ENCODE measurements around the gene TNC.

TNC gene

DNA sequence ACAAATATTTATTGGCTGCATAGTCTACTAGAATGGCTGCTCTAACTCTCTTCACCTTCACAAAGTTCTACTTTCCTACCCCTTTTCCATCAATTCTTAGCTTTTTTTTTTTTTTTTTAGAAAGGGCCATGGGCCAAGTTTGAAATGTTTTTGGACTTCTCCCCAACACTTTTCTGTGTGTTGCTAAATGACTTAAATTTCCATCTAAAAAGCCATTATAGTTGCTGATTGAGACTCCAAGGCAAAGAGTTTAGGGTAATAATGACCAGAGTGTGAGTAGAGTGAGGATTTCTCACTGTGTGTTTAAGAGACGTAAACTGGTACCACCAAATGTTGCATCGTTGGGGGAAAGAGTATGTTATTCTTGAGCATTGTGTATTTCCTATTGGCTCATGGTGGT lies 24.4 kb downstream of the TNC start:
- no peak for DNase-seq

DNA sequence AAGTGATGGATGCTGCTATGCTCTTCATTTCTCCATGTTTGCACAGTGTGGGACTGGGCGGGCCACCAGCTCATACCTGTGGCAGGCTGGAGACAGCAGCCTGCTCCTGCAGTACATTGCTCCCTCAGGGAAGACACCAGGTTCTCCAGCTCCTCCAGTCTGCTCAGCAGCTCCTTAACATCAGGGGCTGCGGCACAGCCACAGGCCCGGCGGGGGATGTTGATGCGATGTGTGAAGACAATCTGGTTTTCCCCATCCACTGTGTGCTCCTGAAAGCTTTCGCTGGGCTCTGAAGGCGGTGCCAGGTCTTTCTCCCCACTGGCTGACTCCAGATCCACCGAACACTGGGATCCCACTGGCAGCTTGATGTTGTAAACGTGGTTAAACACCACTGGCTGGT lies 27.5 kb downstream of the TNC start:
- no peak for DNase-seq

DNA sequence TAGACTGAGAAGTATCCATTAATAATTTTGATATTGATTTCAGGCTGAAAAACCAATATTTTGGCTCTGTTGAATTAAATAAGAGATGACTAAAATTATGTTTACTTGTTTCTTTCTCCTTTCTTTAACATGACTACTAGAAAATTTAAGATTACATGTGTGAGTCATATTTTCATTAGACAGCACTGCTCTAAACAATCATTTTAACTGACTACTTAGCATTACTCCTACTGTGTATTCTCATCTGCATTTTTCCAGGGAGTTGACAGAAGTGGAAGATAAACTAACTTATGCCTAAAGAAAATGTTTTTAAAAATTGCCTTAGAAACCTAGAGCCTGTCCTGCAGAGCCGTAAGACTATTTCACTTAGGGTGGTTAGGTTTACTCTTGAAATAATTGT lies 29.1 kb downstream of the TNC start:
- no peak for DNase-seq

DNA sequence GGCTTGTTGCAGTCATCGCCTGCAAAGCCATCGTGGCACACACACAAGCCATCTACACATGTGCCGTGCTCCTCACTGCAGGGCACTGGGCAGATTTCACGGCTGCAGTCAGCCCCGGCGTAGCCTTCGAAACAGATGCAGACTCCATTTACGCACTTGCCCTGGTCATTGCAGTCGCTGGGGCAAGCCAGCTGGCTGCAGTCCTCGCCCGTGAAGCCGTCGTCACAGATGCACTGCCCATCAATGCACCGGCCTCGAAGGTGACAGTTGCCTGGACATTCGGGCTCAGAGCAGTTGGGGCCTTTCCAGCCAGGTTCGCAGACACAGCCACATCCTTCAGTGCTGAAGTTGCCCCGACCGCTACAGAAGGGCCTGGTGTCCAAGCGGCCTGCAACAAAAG lies 31.1 kb downstream of the TNC start:
- no peak for DNase-seq

DNA sequence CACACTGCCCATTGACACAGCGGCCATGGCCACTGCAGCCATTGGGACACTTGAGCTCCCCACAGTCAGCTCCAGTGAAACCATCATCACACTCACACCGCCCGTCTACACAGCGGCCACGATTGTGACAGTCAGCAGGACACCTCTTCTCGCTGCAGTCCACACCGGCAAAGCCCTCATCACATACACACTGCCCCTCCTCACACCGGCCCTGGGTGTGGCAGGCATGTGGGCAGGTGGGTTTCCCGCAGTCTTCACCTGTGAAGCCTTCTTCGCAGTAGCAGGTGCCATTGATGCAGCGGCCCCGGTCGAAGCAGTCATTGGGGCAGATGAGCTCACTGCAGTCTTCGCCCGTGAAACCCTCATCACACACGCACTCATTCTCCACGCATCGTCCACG lies 31.5 kb downstream of the TNC start:
- no peak for DNase-seq

DNA sequence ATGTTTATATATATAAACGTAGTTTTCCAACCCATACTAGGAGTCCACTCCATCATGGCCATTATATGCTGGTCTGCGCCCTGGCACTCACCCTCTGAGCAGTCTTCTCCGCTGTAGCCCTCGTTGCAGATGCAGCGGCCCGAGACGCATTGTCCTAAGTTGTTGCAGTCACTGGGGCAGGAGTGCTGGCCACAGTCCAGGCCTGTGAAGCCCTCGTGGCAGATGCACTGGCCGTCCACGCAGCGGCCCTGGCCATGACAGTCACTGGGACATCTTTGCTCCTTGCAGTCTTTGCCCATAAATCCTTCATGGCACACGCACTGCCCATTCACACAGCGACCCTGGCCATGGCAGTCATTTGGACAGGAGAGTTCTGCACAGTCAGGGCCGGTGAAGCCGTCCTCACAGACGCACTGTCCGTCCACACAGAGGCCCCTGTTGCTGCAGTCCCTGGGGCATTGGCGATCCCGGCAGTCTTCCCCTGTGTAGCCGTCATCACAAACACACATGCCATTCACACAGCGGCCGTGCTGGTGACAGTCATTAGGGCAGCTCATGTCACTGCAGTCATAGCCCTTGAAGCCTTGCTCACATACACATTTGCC lies 32.1 kb downstream of the TNC start:
- no peak for DNase-seq

DNA sequence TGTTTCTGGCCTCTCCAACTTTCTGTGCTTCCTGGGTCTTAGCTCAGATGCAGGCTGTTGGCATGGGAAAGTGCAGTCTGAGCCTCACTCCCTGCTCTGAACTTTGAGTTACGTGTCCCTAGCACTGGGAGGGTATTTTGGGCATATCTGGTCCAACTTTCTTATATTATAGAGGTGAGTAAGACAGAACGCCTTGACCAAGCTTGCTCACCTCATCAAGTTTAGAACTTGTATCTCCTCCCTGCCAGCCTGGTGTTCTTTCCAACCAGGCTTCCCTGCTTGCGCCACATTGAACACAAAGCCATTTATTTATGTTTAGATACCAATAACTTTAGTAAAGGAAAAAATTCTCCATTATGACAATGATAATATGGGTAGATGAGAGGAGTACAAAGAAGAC lies 33.2 kb downstream of the TNC start:
- DNase-seq = no peak

DNA sequence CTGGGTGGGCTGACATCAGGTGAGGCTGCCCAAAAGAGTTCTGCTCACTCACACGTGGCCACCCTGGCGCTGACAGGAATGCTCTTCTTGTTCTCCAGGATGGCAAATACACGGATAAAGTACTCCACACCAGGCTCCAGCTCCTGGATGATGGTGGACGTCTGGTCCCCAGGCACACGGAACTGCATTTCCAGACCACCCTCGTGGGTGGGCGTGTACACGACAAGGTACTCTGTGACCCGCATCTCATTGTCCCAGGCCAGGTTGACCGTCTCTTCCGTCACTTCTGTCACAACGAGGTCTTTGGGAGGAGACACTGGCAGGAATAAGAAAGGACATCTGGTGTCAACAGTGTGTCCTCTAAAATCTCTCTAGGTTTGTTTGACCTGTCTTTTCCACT lies 33.8 kb downstream of the TNC start:
- no peak for DNase-seq

DNA sequence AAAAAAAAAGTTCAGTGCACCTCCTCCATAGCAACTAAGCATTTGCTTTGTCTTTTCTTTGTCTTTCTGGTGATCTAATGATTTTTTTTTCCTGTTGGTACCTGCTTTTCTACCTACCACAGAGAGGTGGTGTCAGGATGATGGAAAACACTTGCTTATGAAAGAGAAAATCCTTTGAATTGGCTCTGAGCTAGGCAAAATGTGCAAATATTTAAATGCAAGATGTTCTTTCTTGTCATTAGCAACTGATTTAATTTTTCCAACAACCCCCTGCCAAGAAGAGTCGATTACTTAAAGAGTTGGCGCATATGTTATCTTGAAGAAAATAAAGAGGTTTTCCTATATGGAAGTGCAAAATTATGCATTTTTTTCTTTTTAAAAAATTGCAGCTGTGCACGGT lies 37.7 kb downstream of the TNC start:
- DNase-seq = no peak

DNA sequence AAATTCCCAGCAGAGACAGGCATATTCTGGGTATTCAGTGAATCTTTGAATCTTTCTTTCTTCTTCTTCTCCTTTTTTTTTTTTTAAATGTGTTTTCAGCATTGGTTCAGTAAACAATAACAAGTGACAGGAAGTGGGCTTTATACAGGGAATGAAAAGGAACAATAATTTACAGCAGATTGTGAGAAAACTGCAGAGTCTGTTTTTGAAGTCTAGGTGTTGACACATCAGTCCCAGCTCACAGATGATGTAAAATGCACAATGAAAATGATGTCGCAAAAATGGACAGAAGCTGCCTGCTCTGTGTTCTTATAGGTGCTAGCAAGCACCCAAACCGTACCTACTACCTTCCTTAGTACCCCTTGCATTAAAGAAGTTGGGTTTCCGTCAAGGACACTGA lies 38.8 kb downstream of the TNC start:
- DNase-seq = no peak

DNA sequence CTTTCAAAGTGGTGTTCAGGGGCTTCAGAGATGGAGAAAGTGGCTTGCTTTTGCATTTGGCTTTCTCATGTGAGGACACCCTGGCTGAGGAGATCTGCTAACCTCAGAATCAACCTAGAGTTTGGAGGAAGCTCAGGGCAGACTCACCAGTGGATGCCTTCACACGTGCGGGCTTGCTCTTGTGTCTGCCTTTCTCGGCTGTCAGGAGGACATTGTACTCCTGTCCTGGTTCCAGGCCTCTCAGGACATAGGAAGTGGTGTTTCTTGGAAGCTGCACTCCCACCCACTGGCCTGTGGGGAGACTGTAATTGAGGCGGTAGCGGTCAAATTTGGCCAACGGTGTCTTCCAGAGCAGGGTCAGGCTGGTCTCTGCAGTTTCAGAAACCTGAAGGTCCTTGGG lies 44.5 kb downstream of the TNC start:
- DNase-seq = no peak

DNA sequence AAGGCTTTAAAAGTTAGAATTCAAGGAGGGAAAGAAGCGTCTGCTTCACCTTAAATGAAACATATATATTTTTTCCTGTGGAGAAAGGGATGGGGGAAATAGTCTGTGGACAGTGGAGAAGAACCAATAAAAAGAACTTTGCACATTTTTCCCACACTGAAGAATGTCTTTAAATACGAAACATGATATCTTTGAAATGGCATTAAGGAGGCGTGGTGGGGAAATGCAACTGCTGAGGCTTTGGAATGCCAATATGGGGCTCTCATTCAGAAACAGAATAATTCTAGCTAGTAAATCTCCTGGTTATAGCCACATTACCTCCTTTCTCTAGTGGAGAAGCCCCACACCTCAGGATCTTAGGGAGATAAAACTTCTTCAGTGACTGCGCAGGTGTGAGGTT lies 46.8 kb downstream of the TNC start:
- DNase-seq = no peak

DNA sequence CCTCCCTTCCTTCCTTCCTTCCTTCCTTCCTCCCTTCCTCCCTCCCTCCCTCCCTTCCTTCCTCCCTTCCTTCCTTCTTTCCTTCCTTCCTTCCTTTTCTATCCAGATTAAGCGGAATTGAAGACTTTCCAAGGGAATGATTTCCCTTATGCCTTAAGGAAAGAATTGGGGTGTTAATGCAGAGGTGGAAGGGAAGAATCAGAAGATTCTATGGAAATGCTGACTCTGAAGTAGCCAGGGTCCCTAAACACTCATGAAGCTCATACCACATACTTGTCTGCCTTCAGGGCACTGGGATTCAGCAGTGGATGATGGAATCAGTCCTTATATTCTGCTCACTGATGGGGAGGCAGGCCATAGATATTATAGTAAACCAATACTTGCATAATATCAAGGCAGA lies 48.2 kb downstream of the TNC start:
- no peak for DNase-seq

DNA sequence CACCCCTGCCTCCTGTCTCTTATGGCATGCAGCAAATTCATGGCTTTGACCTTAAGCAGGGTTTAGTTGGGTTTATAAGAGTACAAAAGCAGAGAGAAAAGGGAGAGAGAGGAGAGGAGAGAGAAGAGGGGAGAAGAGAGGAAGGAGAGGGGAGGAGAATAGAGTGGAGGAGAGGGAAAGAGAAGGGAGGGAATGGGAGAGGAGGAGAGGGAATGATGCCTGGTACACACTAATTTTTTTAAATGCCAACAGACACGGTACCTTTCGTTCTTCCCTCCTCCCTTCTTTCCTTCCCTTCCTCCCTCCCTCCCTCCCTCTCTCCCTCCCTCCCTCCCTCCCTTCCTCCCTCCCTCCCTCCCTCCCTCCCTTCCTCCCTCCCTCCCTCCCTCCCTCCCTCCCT lies 48.7 kb downstream of the TNC start:
- no peak for DNase-seq

DNA sequence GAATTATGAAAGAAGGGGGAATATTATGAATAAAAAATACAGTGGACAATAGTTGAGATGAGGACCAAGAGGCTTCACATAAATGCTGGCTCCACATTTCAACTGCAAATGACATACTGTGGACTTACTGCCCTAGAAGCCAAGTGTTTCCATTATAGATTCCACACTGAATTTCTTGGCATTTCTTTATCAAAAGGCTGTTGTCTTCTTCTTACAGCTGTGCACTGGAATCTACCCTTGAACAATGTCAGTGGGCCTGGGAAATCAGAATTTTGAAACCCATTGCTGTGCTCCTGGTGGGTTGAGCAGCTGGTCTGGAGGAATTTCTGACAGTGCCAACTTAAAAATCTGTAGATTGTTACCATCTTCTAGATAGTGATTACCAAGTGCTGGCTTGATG lies 49.9 kb downstream of the TNC start:
- DNase-seq = no peak

DNA sequence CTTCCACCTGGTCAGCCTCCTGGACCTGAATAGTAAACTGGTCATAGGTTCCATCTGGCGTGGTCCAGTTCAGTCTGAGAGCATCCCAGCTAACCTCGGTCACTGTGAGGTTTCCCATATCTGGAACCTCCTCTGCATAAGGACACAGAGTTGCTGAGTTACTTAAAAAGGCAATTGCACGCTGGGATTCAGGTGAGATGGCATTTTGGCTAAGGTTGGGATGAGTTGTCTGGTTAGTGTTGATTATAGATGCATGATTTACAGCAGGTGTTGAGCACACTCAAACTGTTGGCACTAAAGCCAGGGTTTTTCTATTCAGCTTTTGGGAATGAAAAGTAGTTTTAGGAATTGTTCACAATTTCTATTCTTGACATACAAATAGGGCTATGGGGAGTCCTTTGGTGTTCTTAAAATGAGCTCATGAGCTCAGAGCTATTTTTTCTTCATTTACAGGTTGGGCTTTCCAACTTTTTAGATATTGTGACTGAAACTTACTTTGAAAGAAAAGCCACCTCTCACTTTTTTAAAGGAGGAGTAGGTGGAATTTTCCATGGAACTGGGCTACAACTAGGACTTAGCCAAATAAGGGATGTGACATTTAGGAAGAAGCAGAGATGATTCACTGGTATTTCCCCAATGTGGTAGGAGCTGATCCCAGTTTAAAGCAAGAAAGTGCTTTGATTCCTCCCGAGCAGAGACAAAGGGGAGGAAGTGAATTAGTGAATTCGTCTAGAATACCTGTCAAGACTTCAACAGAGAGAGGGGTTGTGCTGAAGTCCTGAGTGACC lies 54.7 kb downstream of the TNC start:
- DNase-seq = no peak

DNA sequence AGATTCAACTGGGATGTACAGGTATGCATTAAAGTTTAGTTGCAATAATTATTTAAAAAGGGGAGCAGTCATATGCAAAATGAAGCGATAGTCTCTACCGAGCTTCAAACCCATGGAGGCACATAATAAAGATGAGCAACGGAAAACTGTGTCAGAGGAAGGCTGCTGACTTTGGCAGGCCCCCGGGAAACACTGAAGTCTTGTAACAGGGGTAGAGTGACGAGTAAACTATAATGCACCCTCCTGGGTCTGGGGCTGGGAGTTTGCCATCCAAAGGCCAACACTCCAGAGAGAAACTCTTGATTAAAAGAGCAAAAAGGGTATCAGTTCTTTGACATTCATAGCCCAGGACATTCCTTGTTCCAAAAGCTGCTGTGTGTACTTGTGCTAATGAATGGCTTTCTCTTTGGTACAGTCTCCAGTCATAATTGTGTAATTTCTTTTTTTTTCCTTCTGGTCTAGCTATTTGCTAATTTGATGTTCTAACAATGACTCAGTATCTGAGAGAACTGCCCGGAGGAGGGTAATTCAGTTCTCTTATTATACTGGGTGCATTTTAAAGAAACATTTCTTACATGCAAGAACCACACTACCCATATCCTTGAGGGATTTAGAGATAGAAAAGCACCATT lies 59.2 kb downstream of the TNC start:
- DNase-seq = no peak

DNA sequence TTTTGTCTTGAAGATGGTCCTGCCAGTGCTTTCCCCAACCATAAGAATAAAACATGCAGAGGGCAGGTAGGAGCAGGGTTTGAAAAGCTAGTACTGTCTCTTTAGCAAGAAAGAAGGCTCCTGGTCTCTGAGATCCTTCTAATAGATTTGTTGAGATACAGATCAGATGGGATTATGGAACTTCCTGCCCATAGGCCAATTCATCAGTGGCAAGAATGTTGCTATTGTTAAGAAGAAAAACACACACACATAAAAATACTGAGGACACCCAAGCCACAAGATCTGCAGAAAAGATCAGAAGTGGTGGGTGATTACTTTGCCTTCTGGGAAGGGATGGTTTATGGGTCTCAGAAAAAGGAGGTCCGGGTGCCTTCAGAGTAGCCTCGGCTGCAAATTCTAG lies 59.8 kb downstream of the TNC start:
- DNase-seq = no peak

DNA sequence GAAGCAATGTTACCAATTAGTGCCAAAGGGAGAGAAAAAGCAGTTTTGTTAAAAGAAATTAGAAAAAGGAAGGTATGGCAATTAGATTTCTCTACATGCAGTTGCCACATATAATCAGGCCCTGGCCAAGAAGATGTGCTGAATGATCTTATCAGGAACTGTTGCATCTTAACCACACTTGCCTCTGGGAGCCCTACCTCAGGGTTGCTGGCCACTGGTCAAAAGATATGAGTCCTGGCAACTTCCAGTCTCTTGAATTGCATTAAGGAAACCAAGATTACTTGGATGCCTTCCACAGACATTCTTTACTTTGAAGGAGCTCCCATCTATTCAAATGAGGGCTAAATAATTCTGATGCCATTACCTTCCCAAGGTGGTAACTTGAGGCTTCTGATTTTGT lies 60.4 kb downstream of the TNC start:
- DNase-seq = no peak

DNA sequence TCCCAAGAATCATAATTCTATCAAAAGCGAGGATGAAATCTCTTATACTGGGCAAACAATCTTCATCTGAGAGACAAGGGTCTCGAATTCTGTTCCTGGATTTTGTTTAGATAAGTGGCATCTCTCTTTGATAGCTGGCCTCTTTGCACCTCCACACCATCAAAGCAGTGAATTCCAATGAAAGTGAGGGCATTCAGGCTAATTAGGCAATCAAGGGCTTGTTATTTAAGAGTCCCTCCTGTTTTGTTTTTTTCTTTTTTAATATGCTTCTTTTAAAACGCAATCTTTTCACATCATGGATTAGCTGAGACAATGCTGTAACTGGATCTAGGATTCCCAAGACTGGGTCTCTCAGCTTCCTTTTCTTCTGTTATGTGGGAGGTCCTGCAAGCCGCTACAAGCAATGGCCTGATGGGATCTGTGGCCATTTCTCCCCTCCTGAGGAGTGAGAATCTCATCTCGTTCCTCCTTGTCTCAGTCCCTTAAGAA lies 67.9 kb downstream of the TNC start:
- DNase-seq = no peak

DNA sequence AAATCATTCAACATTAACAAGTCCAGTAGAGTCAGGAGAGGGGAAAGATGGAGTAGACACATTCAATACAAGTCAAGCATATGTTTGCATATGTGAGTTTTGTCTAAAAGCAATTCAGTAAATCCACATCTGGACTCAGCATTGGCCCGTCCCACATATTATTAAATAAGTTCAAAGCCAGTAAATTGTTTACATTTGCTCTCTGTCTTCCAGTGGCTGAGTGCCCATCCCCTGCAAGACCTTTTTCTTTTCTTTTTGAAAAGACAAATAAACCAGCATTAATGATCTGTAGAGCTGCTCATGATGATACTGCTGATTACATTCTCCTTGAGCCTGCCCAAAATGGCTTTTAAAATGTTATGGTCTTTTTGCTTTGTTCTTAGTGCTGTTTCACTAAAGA lies 71.1 kb downstream of the TNC start:
- no peak for DNase-seq

DNA sequence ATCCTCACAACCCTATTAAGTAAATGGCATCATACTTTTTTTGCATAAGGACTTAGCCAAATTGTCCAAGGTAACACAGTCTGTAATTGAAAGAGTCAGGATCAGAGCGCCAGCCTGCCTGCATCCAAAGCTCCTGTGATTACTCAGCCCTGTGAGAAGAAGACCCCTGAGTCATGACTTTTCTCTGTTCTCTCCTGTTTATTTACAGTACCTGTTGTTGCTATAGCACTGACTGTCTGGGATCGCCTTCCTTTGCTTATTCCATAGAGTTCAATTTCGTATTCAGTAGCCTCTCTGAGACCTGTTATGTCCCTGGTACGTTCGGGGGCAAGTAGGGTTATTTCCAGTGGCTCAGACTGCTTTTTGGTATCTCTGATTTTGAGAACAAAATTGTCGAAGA lies 71.8 kb downstream of the TNC start:
- DNase-seq = no peak

DNA sequence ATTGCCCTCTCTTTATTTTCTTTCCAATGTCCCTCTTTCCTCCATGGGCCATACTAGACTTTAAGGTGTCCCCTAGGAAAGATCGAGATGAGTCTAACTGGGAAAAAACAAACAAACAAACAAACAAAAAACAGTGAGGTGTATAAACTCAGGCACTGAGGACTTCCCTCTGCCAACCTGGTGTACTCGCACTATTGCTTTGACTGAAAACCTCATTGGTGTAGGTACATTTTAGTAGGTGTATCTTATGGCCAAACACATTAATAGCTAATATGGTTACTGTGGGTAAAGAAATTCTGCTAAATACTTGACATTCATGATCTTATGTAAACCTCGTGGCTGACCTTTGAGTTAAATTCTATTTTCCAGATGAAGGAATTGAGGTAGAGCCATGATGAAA lies 74.3 kb downstream of the TNC start:
- DNase-seq = no peak

DNA sequence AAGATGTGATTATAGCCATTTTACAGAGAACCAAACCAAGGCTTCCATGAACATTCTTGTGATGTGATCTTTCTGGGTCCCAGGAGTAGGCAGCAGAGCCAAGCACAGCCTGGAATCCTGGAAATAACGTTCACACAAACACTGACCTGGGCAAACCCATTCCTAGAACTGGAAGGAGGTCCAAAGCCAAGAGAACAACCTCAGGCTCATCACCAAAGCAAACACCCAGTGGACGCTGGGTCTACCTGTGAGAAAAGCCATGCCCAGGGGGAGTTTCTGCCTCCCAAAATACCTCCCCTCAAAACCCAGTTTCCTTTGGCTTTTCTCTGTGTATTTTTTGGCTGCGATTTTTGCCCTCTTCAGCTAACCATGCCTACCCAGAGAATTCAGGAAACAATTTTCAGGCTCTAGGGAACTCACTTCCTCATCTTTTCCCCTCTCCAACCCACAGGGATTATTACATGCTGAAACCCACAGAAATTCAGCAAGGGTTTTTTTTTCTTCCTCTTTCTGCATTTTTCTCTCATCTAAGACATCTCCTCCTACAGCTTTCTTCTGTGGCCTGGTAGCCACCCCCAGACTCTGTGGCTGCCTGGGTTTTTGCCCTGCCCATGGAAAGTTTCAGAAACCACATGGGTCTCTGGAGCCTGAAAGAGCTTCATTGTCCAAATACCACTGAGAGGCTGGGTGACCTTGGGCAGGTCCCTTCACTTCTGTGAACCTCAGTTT lies 75.0 kb downstream of the TNC start:
- no peak for DNase-seq

All from NCI-H510A (cell line).